NCI-H2196 (cell line): Measurements from ENCODE around the gene ABCG1.

Experiments used
- DNase-seq: peaks from one replicate; lab custom pipeline; 2025; ENCODE audit not compliant: unreplicated experiment; lab: John Stamatoyannopoulos, UW

Gene ABCG1

GRCh38 chr21:42343556-42343955 lies 124.6 kb downstream of the ABCG1 start:
- DNase-seq, result no peak

- DNase-seq, result no peak
These were observed 125.1 kb downstream of the ABCG1 start for GRCh38 chr21:42343963-42344510.

- no peak for DNase-seq
These were observed 125.7 kb downstream of the ABCG1 start for GRCh38 chr21:42344631-42345030.

- no peak for DNase-seq
These were observed 127.5 kb downstream of the ABCG1 start for GRCh38 chr21:42346441-42346840.
